Parathyroid adenoma (tissue), 2 donors: Measurements from ENCODE around the gene SPATA17.
"Not testable (repeated sequence)": the region's sequence is repeated elsewhere in the genome, so short reads cannot be mapped to it uniquely, and the experiment has no call there.

ENCODE experiments used
- H2AFZ ChIP-seq: fragments of 300-600 bp; sonication (generic); one replicate; pipeline ENCODE4 v1.7.0; 2017; ENCODE audit warnings: antibody characterized with exemption, mild to moderate bottlenecking
- H3K27ac ChIP-seq: fragments of 300-600 bp; sonication (generic); one replicate; pipeline ENCODE4 v1.7.0; 2017
- H3K27me3 ChIP-seq: fragments of 300-600 bp; sonication (generic); one replicate; pipeline ENCODE4 v1.7.0; 2017; ENCODE audit warnings: low read length; ENCODE audit not compliant: control insufficient read depth, insufficient read depth
- H3K36me3 ChIP-seq: fragments of 300-600 bp; sonication (generic); one replicate; pipeline ENCODE4 v1.7.0; 2017; ENCODE audit warnings: low read length; ENCODE audit not compliant: control insufficient read depth, insufficient read depth
- H3K4me1 ChIP-seq: fragments of 300-600 bp; sonication (generic); one replicate; pipeline ENCODE4 v1.7.0; 2017; ENCODE audit warnings: control low read depth
- H3K4me2 ChIP-seq: fragments of 300-600 bp; sonication (generic); one replicate; pipeline ENCODE4 v1.7.0; 2017; ENCODE audit warnings: low read length
- H3K4me3 ChIP-seq: fragments of 300-600 bp; sonication (generic); one replicate; pipeline ENCODE4 v1.7.0; 2017; ENCODE audit warnings: low read depth, low read length
- H3K79me2 ChIP-seq: fragments of 300-600 bp; sonication (generic); one replicate; pipeline ENCODE4 v1.7.0; 2017; ENCODE audit warnings: control low read depth
- H3K9ac ChIP-seq: fragments of 300-600 bp; sonication (generic); one replicate; pipeline ENCODE4 v1.7.0; 2017; ENCODE audit warnings: mild to moderate bottlenecking
- H3K9me3 ChIP-seq: fragments of 300-600 bp; sonication (generic); one replicate; pipeline ENCODE4 v1.7.0; 2017; ENCODE audit warnings: low read length; ENCODE audit not compliant: control insufficient read depth
- CTCF ChIP-seq: fragments of 300-600 bp; sonication (generic); IDR thresholded peaks from one replicate; pipeline ENCODE4 v1.7.0; 2017; ENCODE audit warnings: antibody characterized with exemption, mild to moderate bottlenecking
- donor health status: primary hyperparathyroidism.

SPATA17 gene

DNA sequence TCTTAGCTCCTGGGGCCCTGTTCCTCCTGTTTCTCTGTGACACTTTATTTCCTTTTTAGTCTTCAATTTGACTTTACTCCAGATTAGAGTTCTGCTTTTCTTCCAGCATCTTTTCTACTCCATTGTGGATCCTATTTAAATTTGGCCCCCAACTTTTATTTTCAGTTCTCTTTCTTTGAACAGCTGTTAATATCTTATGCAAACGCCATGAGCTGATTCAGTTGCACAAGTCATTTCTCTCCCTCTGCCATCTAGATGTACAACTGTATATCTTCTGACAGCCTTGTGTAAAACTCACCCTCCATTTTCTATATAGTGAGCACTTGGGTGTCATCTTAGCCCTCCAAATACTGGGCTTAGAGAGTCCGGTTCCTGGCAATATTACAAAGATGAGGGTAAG is 42.2 kb downstream of the SPATA17 start:
- Histone ChIP-seq H2AFZ (no peak overlapping the region), H3K4me3 (no peak overlapping the region), H3K27me3 (no peaks in the 10 kb centered on the region), H3K36me3 (no peaks in the 10 kb centered on the region), H3K4me2 (no peak overlapping the region), H3K4me1 (no peaks in the 10 kb centered on the region), H3K27ac (no peak overlapping the region), H3K9ac (no peak overlapping the region), H3K9me3 (no peaks in the 10 kb centered on the region), H3K79me2 (no peaks in the 10 kb centered on the region)
- TF ChIP-seq CTCF = no peak

GRCh38 chr1:217674028-217674729 is 43.0 kb downstream of the SPATA17 start:
- no peak overlapping the region for H3K9ac ChIP-seq
- no peaks in the 10 kb centered on the region for H3K27me3 ChIP-seq
- H3K27ac ChIP-seq = no peak overlapping the region
- H3K9me3 ChIP-seq = no peaks in the 10 kb centered on the region
- H3K79me2 ChIP-seq = no peaks in the 10 kb centered on the region
- H3K4me1 ChIP-seq = no peaks in the 10 kb centered on the region
- H2AFZ ChIP-seq = no peak overlapping the region
- no peaks in the 10 kb centered on the region for H3K36me3 ChIP-seq
- H3K4me3 ChIP-seq = no peak overlapping the region
- TF ChIP-seq CTCF = no peak
- no peak overlapping the region for H3K4me2 ChIP-seq

- no peaks in the 10 kb centered on the region for H3K9me3 ChIP-seq
- no peak overlapping the region for H3K9ac ChIP-seq
- no peak overlapping the region for H3K27ac ChIP-seq
- H3K4me3 ChIP-seq = no peak overlapping the region
- H3K79me2 ChIP-seq = no peaks in the 10 kb centered on the region
- no peaks in the 10 kb centered on the region for H3K36me3 ChIP-seq
- H3K4me1 ChIP-seq = no peaks in the 10 kb centered on the region
- no peak overlapping the region for H3K4me2 ChIP-seq
- TF ChIP-seq CTCF = no peak
- no peak overlapping the region for H2AFZ ChIP-seq
- no peaks in the 10 kb centered on the region for H3K27me3 ChIP-seq
These were observed 50.7 kb downstream of the SPATA17 start for GRCh38 chr1:217681806-217682205.

- Histone ChIP-seq H3K27ac (no peak overlapping the region), H2AFZ (no peak overlapping the region), H3K27me3 (no peaks in the 10 kb centered on the region), H3K36me3 (no peaks in the 10 kb centered on the region), H3K9ac (no peak overlapping the region), H3K4me3 (no peak overlapping the region), H3K4me1 (no peaks in the 10 kb centered on the region), H3K9me3 (no peaks in the 10 kb centered on the region), H3K79me2 (no peaks in the 10 kb centered on the region), H3K4me2 (no peak overlapping the region)
- no peak for TF ChIP-seq CTCF
These were observed 56.4 kb downstream of the SPATA17 start for GRCh38 chr1:217687511-217687910.

DNA sequence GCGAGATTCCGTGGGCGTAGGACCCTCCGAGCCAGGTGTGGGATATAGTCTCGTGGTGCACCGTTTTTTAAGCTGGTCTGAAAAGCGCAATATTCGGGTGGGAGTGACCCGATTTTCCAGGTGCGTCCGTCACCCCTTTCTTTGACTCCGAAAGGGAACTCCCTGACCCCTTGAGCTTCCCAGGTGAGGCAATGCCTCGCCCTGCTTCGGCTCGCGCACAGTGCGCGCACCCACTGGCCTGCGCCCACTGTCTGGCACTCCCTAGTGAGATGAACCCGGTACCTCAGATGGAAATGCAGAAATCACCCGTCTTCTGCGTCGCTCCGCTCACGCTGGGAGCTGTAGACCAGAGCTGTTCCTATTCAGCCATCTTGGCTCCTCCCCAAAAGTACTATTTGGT is 65.0 kb downstream of the SPATA17 start:
- H3K4me2 ChIP-seq, H3K9ac ChIP-seq, H3K9me3 ChIP-seq, H2AFZ ChIP-seq, H3K79me2 ChIP-seq, H3K36me3 ChIP-seq, H3K27ac ChIP-seq, H3K27me3 ChIP-seq, H3K4me3 ChIP-seq, H3K4me1 ChIP-seq: not testable (repeated sequence)
